ENCODE measurements around the gene GHR.

GRCh38 chr5:42569325-42569724 lies 146.1 kb downstream of the GHR start:
- no peak for TF ChIP-seq CTCF (IDR thresholded peaks at IDR 0.05; ENCODE audit: low read length)
- TF ChIP-seq EZH2 (IDR thresholded peaks at IDR 0.05; ENCODE audit: borderline replicate concordance, low read length), result no peak
